OCI-LY7 (cell line): ENCODE measurements around the gene ARHGEF40. TPM values are rescaled to one million over a fixed set of nuclear protein-coding genes. Genes with fewer than 3 reads are reported as not detected.

Experiments used
- BruUV-seq: library from RNA; stranded (reverse); fragments of 400-500 nt; replicated peaks from 2 replicates; lab custom pipeline; 2021; lab: Mats Ljungman, UMichigan
- CTCF ChIA-PET: fragments of 300-600 bp; sonication (Branson Sonifier 250); formaldehyde crosslinking; loops from one replicate; lab custom pipeline; 2022; ENCODE audit warnings: antibody characterized with exemption; ENCODE audit not compliant: unreplicated experiment; lab: Charles Lee
- POLR2A ChIA-PET: fragments of 300-600 bp; sonication (Branson Sonifier 250); formaldehyde crosslinking; loops from one replicate; lab custom pipeline; 2022; ENCODE audit warnings: antibody characterized with exemption; lab: Charles Lee
- DNase-seq: peaks from one replicate; pipeline ENCODE4 v3.0.0-alpha.2; 2015; ENCODE audit warnings: low spot score
- H2AFZ ChIP-seq: fragments of 200-600 bp; sonication (generic), shearing (Covaris generic); 2 replicates; pipeline ENCODE4 v1.6.1; 2014; ENCODE audit warnings: mild to moderate bottlenecking, antibody characterized with exemption, low read length, moderate library complexity
- H3K27ac ChIP-seq: fragments of 200-600 bp; sonication (generic); 2 replicates; pipeline ENCODE4 v1.5.1; 2014; ENCODE audit warnings: mixed run types, low read depth, mild to moderate bottlenecking, moderate library complexity, low read length, inconsistent platforms; ENCODE audit not compliant: poor library complexity, severe bottlenecking
- H3K36me3 ChIP-seq: fragments of 200-600 bp; sonication (generic); 2 replicates; pipeline ENCODE4 v1.6.1; 2014; ENCODE audit warnings: mild to moderate bottlenecking, antibody characterized with exemption, low read length, moderate library complexity, mixed read lengths; ENCODE audit not compliant: insufficient read depth
- H3K4me1 ChIP-seq: fragments of 200-600 bp; sonication (generic); 2 replicates; pipeline ENCODE4 v1.5.1; 2014; ENCODE audit warnings: mild to moderate bottlenecking, low read length; ENCODE audit not compliant: insufficient read depth, poor library complexity, severe bottlenecking
- H3K4me2 ChIP-seq: fragments of 200-600 bp; sonication (generic); 2 replicates; pipeline ENCODE4 v1.6.1; 2014; ENCODE audit warnings: mild to moderate bottlenecking, low read length
- H3K4me3 ChIP-seq: fragments of 200-600 bp; sonication (generic); 2 replicates; pipeline ENCODE4 v1.5.1; 2014; ENCODE audit warnings: mild to moderate bottlenecking, low read depth, low read length; ENCODE audit not compliant: poor library complexity, severe bottlenecking
- H3K79me2 ChIP-seq: fragments of 200-600 bp; sonication (generic); 2 replicates; pipeline ENCODE4 v1.6.1; 2016; ENCODE audit warnings: low read depth, mild to moderate bottlenecking, low read length, moderate library complexity, mixed read lengths; ENCODE audit not compliant: insufficient read depth
- H3K9me2 ChIP-seq: fragments of 200-600 bp; sonication (generic); 2 replicates; pipeline ENCODE4 v1.6.1; 2016; ENCODE audit warnings: mild to moderate bottlenecking, low read length, mixed read lengths; ENCODE audit not compliant: insufficient read depth
- H3K9me3 ChIP-seq: fragments of 200-600 bp; sonication (generic); 2 replicates; pipeline ENCODE4 v1.6.1; 2014; ENCODE audit warnings: mild to moderate bottlenecking, mixed run types, low read length, mixed read lengths
- H4K20me1 ChIP-seq: fragments of 200-600 bp; sonication (generic); 2 replicates; pipeline ENCODE4 v1.6.1; 2014; ENCODE audit warnings: mild to moderate bottlenecking, antibody characterized with exemption, low read length, moderate library complexity, mixed read lengths; ENCODE audit not compliant: insufficient read depth
- CTCF ChIP-seq: fragments of 200-600 bp; sonication (generic); conservative IDR thresholded peaks from 2 replicates; pipeline ENCODE4 v1.5.1; 2014; ENCODE audit warnings: mild to moderate bottlenecking, antibody characterized with exemption, low read length, moderate library complexity, mixed read lengths
- EZH2phosphoT487 ChIP-seq: fragments of 200-600 bp; sonication (generic); IDR thresholded peaks from 2 replicates; pipeline ENCODE4 v1.6.1; 2018; ENCODE audit warnings: low read depth, borderline replicate concordance, mild to moderate bottlenecking, mixed run types, antibody characterized with exemption, low read length, moderate library complexity, mixed read lengths
- intact Hi-C: fragments of 100-400 bp; cut with micrococcal nuclease; formaldehyde crosslinking; loops from one replicate; pipeline ENCODE4 v1.10.0; 2022; ENCODE audit not compliant: unreplicated experiment
- total RNA-seq, 2 experiments: library from RNA; depleted of rRNA in 1 of 2; stranded (reverse); fragments of >200 nt in 1 of 2; shearing (Covaris generic) in 1 of 2; gene quantifications; 2 replicates each; pipeline ENCODE4 v1.2.3, GENCODE V29; 2014 to 2022

Gene ARHGEF40
- total RNA-seq, 2 experiments from 2014 or later = 1.3 to 2.0 TPM

GRCh38 chr14:21098892-21099595 lies 28.9 kb downstream of the ARHGEF40 start:
- intact Hi-C loops = no loop called here
- Histone ChIP-seq H3K9me3 (no peaks in the 10 kb centered on the region), H4K20me1 (no peaks in the 10 kb centered on the region; the same call in 1 of the 2 replicates), H3K4me3 (peak overlapping the region; percentile 92), H3K36me3 (no peaks in the 10 kb centered on the region), H3K4me2 (peak overlapping the region; percentile 99), H3K4me1 (peaks cover 41% of the 10 kb centered on the region), H2AFZ (peak overlapping the region; percentile 92), H3K9me2 (no peaks in the 10 kb centered on the region), H3K27ac (peak overlapping the region; percentile 27), H3K79me2 (no peaks in the 10 kb centered on the region)
- ChIA-PET POLR2A (interaction anchor here (1.3 kb wide), 1 partner anchor 28 kb away, joined by 7 read pairs; the partner anchor contains the start of gene ARHGEF40), CTCF (interaction anchor here (0.6 kb wide), 1 partner anchor 21 kb away, joined by 3 read pairs; no protein-coding TSS in a partner anchor)
- no peak for DNase-seq
- no peak for TF ChIP-seq EZH2phosphoT487
- TF ChIP-seq CTCF = 0 out of 2 replicates have a peak, but pooled peaks have one; percentile 3
- no TSS peak for BruUV-seq

GRCh38 chr14:21099596-21099985 lies 29.5 kb downstream of the ARHGEF40 start:
- Histone ChIP-seq H4K20me1 (no peaks in the 10 kb centered on the region; the same call in 1 of the 2 replicates), H3K27ac (no peak overlapping the region), H3K36me3 (no peaks in the 10 kb centered on the region), H3K9me2 (no peaks in the 10 kb centered on the region), H3K9me3 (no peaks in the 10 kb centered on the region), H3K4me1 (peaks cover 41% of the 10 kb centered on the region), H3K79me2 (no peaks in the 10 kb centered on the region), H2AFZ (no peak overlapping the region), H3K4me3 (peak overlapping the region; percentile 92), H3K4me2 (peak overlapping the region; percentile 99)
- ChIA-PET POLR2A (interaction anchor here (1.3 kb wide), 1 partner anchor 29 kb away, joined by 7 read pairs; the partner anchor contains the start of gene ARHGEF40), CTCF (interaction anchor here (0.6 kb wide), 1 partner anchor 22 kb away, joined by 3 read pairs; no protein-coding TSS in a partner anchor)
- no TSS peak for BruUV-seq
- intact Hi-C loops = no loop called here
- no peak for TF ChIP-seq EZH2phosphoT487
- no peak for TF ChIP-seq CTCF
- DNase-seq = no peak

DNA sequence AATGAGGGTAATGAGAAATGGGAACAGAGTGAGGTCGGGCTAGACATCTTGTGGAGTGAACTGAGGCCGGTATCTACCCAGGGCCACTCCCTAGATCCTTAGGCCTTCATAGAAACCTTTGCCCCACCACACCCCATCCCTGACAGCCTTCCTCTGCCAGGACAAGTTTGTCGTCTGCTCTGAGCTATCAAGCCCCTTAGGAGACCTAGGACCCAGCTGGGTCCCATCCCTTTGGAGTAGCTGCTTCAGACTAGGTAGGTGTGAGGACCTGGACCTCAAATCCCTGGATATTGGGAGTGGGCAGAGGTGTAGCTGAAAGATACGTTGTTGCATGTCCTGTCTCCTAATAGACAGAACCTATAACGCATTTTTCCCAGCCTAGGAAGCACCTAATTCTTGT lies 30.8 kb downstream of the ARHGEF40 start, which contains the start of gene TMEM253:
Gene TMEM253, plus strand, starts transcription at position 136 of the 400 bp plus-strand sequence. CDS start 278 bp downstream, outside the sequence.
- Histone ChIP-seq H3K4me3 (no peak within 1 kb of the TSS), H3K79me2 (no peaks in the 10 kb centered on the region), H3K36me3 (no peaks in the 10 kb centered on the region), H3K9me3 (no peaks in the 10 kb centered on the region), H2AFZ (no peak within 1 kb of the TSS), H4K20me1 (no peaks in the 10 kb centered on the region), H3K9me2 (no peaks in the 10 kb centered on the region), H3K4me1 (peaks cover 47% of the 10 kb centered on the region), H3K4me2 (peak within 1 kb of the TSS; percentile 99), H3K27ac (no peak within 1 kb of the TSS)
- no peak for TF ChIP-seq CTCF
- no peak for TF ChIP-seq EZH2phosphoT487
- CTCF ChIA-PET = interaction anchor here (0.7 to 1.0 kb wide), 2 partner anchors 34 to 376 kb away, joined by 3 to 4 read pairs; partner anchors contain the start of gene TOX4
- no TSS peak for BruUV-seq
- DNase-seq = no peak
- POLR2A ChIA-PET = no interaction called here
- intact Hi-C loops = loop anchor here (10.0 kb wide), 1 partner anchor 416 kb away; the partner anchor contains the start of genes ANG and RNASE4
